GM12874 (cell line): Measurements from ENCODE around the gene RGS12.

Experiments
- TF ChIP-seq, protein P1 (sequence below): IDR thresholded peaks from 2 replicates; pipeline ENCODE4 v1.5.1; 2011; ENCODE audit warnings: low read depth, mild to moderate bottlenecking, control low read depth, low read length, moderate library complexity; ENCODE audit not compliant: insufficient read depth

Gene RGS12

GRCh38 chr4:3251691-3252479 lies 40.9 kb upstream of the RGS12 start:
- TF ChIP-seq, protein P1, sequence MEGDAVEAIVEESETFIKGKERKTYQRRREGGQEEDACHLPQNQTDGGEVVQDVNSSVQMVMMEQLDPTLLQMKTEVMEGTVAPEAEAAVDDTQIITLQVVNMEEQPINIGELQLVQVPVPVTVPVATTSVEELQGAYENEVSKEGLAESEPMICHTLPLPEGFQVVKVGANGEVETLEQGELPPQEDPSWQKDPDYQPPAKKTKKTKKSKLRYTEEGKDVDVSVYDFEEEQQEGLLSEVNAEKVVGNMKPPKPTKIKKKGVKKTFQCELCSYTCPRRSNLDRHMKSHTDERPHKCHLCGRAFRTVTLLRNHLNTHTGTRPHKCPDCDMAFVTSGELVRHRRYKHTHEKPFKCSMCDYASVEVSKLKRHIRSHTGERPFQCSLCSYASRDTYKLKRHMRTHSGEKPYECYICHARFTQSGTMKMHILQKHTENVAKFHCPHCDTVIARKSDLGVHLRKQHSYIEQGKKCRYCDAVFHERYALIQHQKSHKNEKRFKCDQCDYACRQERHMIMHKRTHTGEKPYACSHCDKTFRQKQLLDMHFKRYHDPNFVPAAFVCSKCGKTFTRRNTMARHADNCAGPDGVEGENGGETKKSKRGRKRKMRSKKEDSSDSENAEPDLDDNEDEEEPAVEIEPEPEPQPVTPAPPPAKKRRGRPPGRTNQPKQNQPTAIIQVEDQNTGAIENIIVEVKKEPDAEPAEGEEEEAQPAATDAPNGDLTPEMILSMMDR = no peak

DNA sequence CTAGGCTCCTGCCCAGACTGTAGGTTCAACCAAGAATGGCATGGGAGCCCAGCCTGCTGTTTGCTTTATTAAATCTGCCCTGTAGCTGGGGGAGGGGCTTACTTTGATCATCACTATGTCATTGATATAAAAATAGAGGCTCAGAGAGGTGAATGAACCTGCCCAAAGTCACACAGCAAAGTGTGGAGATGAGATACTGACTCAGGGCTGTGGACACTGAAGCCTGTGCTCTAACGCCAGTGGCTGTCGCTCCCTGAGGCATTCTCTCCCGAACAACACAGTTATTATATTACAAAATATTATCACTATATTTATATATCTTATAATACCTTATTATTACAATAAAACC lies 40.4 kb upstream of the RGS12 start:
- TF ChIP-seq, protein P1 = no peak

GRCh38 chr4:3252831-3253641 lies 39.8 kb upstream of the RGS12 start:
- TF ChIP-seq, protein P1 = no peak

- TF ChIP-seq, protein P1 = no peak
These were observed 39.0 kb upstream of the RGS12 start for GRCh38 chr4:3253808-3254207.

DNA sequence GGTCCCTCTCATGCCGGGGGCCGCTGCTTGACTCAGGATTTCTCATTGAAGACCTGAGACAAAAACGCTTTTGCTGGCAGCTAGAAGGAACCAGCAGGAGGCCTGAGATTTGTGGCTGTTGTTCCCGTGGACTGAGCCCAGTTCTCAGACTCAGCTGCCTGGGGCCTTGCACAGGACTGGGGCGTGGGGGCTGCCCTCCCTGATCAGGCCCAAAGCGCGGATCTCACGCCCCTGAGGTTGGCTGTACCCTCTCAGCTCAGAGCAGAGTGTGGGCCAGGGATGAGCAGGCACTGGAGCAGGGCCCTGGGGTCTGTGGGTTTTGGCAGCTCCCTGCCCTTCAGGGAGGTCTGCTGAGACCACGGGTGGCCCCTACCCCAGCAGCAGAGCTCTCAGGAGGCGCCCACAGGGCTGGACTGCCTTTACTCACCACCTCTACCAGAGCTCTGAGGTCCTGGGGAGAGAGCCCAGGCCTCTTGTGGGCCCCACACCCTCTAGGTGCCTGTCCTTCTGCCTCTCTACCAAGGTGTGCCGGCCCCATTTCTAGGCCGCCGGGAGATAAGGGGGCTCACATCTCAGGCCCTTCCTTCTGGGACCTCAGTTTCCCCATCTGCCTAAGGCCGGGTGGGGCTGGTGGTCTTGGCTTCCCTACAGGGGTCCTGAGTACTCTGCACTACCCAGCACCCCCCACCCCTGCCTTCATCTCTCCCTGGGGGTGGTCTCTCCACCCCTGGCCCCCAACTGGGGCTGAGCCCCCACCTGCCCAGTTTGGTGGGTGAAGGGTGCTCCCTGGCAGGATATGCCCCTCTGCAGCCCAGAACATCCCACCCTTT lies 38.3 kb upstream of the RGS12 start:
- TF ChIP-seq, protein P1 = no peak

- TF ChIP-seq, protein P1 = no peak
These were observed 37.1 kb upstream of the RGS12 start for GRCh38 chr4:3255611-3256186.
